Progenitor cell of endocrine pancreas (in vitro differentiated cells): Measurements from ENCODE around the gene PALLD. TPM values are rescaled to one million over a fixed set of nuclear protein-coding genes. Genes with fewer than 3 reads are reported as not detected.

Source experiments
- DNase-seq: peaks from one replicate; pipeline ENCODE4 v3.0.0; 2021; ENCODE audit warnings: low spot score; ENCODE audit not compliant: unreplicated experiment
- H3K27ac Mint-ChIP-seq: 2 replicates; pipeline ENCODE4 v1.8.0; 2021; ENCODE audit warnings: mild to moderate bottlenecking, moderate library complexity, mixed read lengths
- H3K27me3 Mint-ChIP-seq: 2 replicates; pipeline ENCODE4 v1.8.0; 2021; ENCODE audit warnings: mixed read lengths
- H3K36me3 Mint-ChIP-seq: 2 replicates; pipeline ENCODE4 v1.8.0; 2022; ENCODE audit warnings: mixed read lengths; ENCODE audit not compliant: insufficient read depth
- H3K4me1 Mint-ChIP-seq: 2 replicates; pipeline ENCODE4 v1.8.0; 2021; ENCODE audit warnings: low read depth, mixed read lengths
- H3K4me3 Mint-ChIP-seq: 2 replicates; pipeline ENCODE4 v1.8.0; 2021; ENCODE audit warnings: low read depth, mild to moderate bottlenecking, moderate library complexity, mixed read lengths
- H3K9me3 Mint-ChIP-seq: 2 replicates; pipeline ENCODE4 v1.8.0; 2021; ENCODE audit warnings: low read depth, mixed read lengths
- total RNA-seq: library from RNA; stranded (reverse); gene quantifications from 2 replicates; pipeline ENCODE4 v1.2.1, GENCODE V29; 2021
- TF ChIP-seq, protein P1 (sequence below): fragments of 200-600 bp; sonication (generic); IDR thresholded peaks from one replicate; pipeline ENCODE4 v1.5.0; 2021; ENCODE audit warnings: antibody characterized with exemption, mild to moderate bottlenecking; ENCODE audit not compliant: unreplicated experiment

The PALLD gene
- total RNA-seq, 1 donor from 2014 or later = 43.2 TPM

DNA sequence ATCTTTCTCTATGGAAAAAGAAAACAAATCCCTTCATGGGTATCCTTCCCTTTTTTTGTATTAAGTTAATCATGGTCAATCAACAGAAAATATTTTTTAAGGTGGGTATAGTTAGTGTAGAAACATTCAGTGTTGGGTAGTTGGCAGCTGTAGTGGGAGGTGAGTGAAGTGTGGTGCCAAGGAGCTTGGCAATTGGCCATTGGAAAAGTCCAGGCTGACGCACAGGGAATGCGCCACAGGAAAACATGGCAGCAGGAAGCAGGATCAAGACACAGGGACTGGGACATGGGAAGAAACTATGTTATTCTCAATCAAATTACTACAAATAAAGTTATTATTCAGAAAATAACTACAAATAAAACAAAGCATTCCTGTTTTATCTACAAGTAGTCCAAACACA lies 20.0 kb downstream of the PALLD start:
- Mint-ChIP-seq H3K36me3 (no peaks in the 10 kb centered on the region), H3K4me3 (no peak overlapping the region), H3K27me3 (peaks cover 7% of the 10 kb centered on the region), H3K4me1 (no peaks in the 10 kb centered on the region), H3K27ac (no peak overlapping the region), H3K9me3 (no peaks in the 10 kb centered on the region)
- TF ChIP-seq, protein P1, sequence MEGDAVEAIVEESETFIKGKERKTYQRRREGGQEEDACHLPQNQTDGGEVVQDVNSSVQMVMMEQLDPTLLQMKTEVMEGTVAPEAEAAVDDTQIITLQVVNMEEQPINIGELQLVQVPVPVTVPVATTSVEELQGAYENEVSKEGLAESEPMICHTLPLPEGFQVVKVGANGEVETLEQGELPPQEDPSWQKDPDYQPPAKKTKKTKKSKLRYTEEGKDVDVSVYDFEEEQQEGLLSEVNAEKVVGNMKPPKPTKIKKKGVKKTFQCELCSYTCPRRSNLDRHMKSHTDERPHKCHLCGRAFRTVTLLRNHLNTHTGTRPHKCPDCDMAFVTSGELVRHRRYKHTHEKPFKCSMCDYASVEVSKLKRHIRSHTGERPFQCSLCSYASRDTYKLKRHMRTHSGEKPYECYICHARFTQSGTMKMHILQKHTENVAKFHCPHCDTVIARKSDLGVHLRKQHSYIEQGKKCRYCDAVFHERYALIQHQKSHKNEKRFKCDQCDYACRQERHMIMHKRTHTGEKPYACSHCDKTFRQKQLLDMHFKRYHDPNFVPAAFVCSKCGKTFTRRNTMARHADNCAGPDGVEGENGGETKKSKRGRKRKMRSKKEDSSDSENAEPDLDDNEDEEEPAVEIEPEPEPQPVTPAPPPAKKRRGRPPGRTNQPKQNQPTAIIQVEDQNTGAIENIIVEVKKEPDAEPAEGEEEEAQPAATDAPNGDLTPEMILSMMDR = no peak
- DNase-seq = no peak

GRCh38 chr4:168519576-168519975 lies 22.7 kb downstream of the PALLD start:
- Mint-ChIP-seq H3K36me3 (no peaks in the 10 kb centered on the region), H3K9me3 (no peaks in the 10 kb centered on the region), H3K4me3 (no peak overlapping the region), H3K4me1 (no peaks in the 10 kb centered on the region), H3K27ac (no peak overlapping the region), H3K27me3 (no peaks in the 10 kb centered on the region)
- no peak for DNase-seq
- TF ChIP-seq, protein P1 = no peak

DNA sequence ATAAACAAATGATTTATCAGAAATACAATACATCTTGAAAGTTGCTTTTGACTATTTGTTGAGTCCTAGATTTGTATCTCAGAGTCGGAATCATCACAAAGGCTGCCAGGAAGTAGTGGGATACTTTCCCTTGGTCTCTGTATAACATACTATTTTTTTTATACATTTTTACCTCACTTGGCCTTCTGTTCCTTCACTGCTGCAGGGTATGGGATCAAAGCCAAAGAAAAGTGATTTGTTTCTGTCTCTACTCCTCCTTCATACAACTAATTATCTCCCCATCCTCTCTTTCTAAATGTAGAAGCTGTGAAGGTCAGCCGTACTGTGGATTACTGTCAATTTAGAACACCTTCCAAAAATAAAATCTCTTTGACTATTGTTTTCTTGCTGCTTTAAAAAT lies 24.9 kb downstream of the PALLD start:
- no peaks in the 10 kb centered on the region for H3K4me1 Mint-ChIP-seq
- TF ChIP-seq, protein P1 = no peak
- no peaks in the 10 kb centered on the region for H3K36me3 Mint-ChIP-seq
- no peaks in the 10 kb centered on the region for H3K9me3 Mint-ChIP-seq
- H3K27me3 Mint-ChIP-seq = no peaks in the 10 kb centered on the region
- no peak for DNase-seq
- H3K4me3 Mint-ChIP-seq = no peak overlapping the region
- no peak overlapping the region for H3K27ac Mint-ChIP-seq

- TF ChIP-seq, protein P1 = no peak
- DNase-seq = no peak
- Mint-ChIP-seq H3K4me1 (no peaks in the 10 kb centered on the region), H3K4me3 (no peak overlapping the region), H3K27me3 (no peaks in the 10 kb centered on the region), H3K36me3 (no peaks in the 10 kb centered on the region), H3K9me3 (no peaks in the 10 kb centered on the region), H3K27ac (no peak overlapping the region)
Measured at GRCh38 chr4:168522356-168522755, 25.5 kb downstream of the PALLD start.

- H3K4me3 Mint-ChIP-seq = no peak overlapping the region
- DNase-seq = no peak
- no peak overlapping the region for H3K27ac Mint-ChIP-seq
- H3K36me3 Mint-ChIP-seq = no peaks in the 10 kb centered on the region
- H3K9me3 Mint-ChIP-seq = no peaks in the 10 kb centered on the region
- TF ChIP-seq, protein P1 = no peak
- no peaks in the 10 kb centered on the region for H3K4me1 Mint-ChIP-seq
- peaks cover 4% of the 10 kb centered on the region for H3K27me3 Mint-ChIP-seq
Measured at GRCh38 chr4:168522829-168523489, 26.1 kb downstream of the PALLD start.
